ENCODE results near the gene HAND1.

The HAND1 gene

GRCh38 chr5:154478752-154479159 is 729 bp upstream of the HAND1 start:
- no peak for DNase-seq (ENCODE audit: low read depth)

DNA sequence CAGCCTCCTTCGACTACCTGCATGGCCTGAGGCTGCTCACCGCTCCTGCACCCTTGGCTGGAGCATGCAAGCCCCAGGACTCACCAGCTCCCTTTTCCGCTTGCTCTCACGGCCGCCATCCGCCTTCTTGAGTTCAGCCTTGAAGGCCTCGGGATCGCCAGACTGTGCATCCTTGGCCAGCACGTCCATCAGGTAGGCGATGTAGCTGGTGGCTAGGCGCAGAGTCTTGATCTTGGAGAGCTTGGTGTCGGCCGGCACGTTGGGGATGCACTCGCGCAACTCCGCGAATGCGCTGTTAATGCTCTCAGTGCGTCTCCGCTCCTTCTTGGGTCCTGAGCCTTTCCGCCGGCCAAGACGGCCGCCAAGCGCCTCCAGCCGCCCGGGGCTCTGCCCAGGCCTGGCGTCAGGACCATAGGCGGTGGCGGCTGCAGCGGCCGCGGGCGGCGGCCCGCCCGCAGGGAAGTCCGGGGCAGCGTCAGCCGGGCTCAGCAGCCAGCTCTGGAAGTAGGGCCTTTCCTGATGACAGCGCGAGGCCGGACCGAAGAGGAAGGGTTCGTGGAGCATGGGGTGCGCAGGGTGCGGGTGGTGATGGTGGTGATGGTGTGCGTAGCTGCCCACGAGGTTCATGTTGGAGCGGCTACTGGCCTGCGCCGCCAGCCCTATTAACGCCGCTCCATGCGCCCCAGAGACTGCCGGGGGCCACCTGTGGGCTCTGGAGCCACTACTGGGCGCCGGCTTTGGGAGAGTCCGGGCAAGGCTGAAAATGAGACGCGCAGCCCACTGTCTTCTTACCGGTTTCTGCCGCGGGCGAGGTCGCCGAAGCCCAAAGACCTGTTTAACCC is 424 bp downstream of the HAND1 start:
- DNase-seq (ENCODE audit: low read depth): no peak

DNA sequence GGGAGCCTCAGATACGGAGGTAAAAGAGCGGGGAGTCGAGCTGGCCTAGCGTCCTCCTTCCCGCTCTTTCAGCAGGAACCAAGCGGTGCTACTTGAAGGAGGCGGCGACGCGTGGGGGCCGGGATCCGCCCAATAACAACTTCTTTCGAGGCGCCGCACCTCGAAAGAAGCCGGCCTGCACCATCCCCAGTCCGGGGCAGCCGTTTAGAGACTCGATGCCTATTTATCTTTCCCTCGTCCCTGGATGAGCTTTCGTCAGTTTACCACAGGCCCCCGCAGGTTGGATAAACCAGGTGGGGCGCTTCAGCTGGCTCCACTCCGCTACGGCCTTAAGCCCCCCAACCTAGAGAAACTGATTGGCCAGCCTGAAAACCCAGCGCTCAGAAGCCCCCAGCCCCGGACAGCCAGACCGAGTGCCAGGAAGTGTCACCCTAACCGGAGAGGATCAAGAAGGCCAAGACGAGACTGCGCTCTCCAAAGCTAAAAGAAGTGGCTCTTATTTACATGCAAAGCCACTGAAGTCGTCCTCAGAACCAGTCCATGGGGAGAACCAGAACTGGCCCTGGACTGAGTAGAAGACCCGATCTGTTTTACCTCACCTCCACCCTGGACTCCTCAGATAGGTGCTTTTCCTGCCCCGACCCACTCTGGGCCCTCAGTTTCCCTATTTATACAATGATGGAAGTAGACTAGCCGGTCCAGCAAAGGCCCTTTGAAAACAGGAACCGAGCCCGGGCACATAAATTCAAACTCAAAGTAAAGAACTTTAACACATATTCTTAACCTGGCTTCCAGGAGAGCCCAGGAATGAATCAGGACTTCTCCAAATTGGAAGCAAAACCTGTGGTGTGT is 1.4 kb downstream of the HAND1 start:
- DNase-seq (ENCODE audit: low read depth): no peak

DNA sequence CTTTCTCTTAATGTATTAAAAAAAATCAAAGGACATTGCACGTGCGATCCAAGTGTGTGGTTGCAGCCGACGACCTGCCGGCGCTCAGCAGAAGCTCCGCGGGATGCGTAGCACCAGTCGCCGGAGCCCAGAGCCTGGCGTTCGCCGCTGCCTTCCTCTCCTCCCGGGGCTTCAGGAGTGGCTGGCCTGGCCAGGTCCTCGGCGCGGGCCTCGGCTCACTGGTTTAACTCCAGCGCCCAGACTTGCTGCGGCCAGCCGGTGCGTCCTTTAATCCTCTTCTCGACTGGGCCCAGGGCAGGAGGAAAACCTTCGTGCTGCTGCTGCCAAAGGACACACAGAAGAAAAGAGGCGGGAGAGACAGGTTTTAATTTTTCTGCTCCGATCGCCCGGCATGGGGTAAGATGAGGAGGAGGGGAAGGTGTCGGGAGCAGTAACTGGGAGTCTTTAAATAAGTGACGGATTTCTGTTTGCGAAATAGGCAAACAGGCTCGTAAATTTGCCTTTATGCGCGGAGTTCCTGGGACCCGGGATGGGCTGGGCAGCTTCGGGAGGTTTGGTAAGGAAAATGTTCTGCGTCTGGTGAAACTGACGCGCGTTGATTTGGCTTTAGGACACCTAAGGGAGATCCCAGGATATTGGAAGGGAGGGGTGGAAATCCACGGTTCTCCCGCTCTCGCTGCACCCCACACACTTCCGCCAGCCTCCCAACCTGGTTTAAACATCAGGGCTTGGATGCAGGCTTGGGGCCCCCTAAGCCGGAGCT is 2.3 kb downstream of the HAND1 start:
- no peak for DNase-seq (ENCODE audit: low read depth)

GRCh38 chr5:154474396-154475334 is 3.4 kb downstream of the HAND1 start:
- no peak for DNase-seq (ENCODE audit: low read depth)

GRCh38 chr5:154473581-154474283 is 4.3 kb downstream of the HAND1 start:
- DNase-seq (ENCODE audit: low read depth): no peak

- DNase-seq (ENCODE audit: low read depth): no peak
These were observed 5.0 kb downstream of the HAND1 start for GRCh38 chr5:154472871-154473580.

DNA sequence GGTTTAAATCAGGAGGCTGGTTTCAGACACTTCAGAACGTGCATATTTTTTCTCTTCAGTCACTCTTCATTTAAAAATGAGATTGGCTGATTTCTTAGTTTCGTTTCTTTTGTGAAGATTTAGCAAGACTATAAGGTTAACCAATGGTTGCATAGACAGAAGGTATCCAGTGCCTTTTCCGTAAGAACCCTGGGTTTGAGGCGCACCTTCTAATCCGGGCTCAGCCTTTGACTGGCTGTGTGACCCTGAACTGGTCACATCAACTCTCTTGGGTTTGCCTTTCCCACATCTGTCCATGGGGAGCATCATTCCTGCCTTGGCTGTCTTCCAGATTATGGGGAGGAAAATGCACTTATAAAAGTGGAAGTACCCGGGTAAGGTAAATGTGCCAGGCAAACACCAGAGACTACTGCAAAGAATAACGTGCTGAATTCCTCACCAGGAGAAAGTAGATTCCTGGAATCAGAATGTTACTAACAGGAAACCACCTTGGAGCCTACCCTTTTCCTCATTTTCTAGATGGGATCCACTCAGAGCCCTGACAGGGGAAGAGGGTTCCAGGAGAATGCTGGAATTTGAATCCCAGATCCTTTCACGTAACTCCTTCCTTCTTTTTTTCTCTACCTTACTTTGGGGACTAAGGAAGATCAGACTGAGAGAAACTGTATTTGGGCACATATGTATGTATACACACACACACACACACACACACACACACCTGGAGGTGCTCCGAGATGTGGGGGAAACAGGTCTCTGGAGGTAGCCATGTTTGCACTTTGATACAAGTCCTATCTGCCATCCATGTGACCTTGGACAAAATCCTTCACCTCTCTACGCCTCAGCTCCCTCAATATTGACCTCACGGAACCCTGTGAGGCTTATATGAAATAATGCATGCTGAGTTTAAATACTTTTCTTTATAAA is 6.8 kb downstream of the HAND1 start:
- no peak for DNase-seq (ENCODE audit: low read depth)

DNA sequence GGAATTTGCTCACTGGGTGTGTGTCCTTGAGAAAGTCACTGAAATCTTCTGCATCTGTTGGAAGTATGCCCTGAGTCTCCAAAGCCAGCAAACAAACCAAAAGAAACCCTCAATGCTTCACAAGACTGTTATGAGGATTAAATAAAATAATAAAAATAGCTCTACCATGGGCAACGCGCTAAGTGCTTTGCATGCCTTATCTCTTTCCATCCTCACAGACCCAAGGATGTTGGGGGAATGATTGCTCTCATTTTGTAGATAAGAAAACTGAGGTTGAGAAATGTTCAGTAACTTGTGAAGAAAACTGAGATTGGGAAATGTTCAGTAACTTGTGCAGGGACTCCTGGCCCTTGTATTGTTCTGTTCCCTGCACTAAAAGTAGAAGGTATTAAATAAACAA is 7.9 kb downstream of the HAND1 start:
- no peak for DNase-seq (ENCODE audit: low read depth)

DNA sequence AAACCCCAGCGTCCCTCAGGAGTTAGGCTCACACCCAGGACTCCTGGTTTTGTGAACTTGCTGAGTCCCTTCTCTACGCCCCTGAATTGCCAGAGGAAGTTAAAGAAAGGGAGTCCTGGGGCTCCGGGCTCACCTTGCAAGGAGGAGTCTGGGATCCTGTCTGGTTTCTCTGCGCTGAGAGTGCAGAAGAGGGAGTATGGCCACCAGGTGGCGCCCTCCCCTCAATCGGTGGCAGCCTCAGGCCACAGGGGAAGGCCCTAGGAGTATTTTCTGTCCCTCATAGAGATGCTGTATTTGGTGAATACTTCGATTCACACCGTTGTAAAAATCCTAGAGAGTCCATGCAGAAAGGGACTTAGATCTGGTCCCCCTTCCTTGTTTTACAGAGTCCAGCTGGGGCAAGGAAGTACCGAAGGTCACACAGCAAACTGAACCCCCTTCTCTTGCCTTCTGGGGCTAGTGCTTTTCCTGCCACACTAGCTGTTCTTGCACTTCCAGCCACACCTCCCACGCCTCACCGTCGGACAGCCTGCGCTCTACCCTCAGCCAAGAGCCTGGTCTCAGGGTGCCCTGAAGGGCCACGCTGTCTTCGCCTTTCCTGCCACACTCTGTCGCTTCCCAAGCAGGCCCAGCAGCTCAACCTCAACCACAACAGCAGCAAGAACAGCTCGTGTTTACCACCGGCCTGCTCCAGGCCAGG is 10.2 kb downstream of the HAND1 start:
- DNase-seq (ENCODE audit: low read depth): peak; percentile 60

DNA sequence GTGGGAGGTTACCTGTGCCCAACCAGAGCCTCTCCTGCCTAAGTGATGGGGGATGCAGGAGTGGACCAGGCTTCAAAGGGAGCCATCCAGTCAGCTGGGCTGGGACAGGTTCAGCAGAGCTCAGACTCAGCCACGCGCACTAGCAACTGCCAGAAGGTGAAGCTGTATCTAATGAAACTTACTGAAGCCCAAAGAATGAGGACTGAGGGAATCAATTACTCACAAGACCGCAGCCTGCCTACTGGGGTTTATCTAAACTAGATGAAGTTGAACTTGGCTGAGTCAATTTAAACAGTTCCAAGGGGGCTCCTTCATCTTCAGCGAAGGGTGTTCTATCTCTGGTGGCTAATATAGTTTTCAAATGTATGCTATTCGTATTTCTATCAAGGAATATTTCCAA is 11.4 kb downstream of the HAND1 start:
- DNase-seq (ENCODE audit: low read depth): no peak

GRCh38 chr5:154466147-154466546 is 11.9 kb downstream of the HAND1 start:
- no peak for DNase-seq (ENCODE audit: low read depth)

GRCh38 chr5:154465169-154465568 is 12.9 kb downstream of the HAND1 start:
- DNase-seq (ENCODE audit: low read depth): no peak

DNA sequence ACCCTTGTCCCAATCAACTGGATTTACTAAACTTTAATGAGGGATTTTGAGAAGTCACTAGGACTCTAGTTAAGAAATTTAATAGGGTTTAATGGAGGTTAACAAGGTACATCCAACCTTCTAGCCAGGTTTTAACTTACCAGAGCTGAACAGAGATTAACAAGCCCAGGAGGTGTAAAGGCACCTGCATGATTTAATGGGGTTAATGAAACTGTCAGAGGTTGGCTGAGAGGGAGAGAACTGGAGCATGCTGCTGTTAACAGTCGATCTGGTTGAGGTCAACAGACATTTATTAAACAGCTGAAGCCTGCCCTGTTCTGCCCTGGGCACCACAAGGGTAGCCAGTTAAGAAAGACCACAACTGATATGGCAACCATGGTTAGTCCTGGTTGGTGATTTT is 13.6 kb downstream of the HAND1 start:
- DNase-seq (ENCODE audit: low read depth): no peak

GRCh38 chr5:154461531-154461930 is 16.5 kb downstream of the HAND1 start:
- DNase-seq (ENCODE audit: low read depth): no peak

GRCh38 chr5:154460172-154460571 is 17.9 kb downstream of the HAND1 start:
- no peak for DNase-seq (ENCODE audit: low read depth)

DNA sequence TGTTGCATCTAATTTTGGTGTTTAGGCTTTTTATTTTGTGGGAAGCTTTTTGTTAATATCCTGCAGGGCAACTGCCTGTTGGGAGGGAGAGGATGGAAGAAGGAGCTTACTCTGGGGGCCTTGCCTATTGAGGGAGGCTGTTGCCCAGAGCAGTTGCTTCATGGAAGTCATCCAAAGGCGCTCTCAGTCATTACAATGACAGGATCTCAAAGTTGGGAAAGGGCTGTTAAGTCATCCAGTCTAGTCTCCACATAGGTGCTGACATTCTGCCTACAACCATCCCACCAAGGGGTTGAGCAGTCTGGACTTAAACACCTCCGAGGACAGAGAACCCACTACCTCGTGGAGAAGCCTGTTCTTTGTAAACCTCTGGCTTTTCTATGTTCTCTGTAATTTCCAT is 19.0 kb downstream of the HAND1 start:
- no peak for DNase-seq (ENCODE audit: low read depth)

DNA sequence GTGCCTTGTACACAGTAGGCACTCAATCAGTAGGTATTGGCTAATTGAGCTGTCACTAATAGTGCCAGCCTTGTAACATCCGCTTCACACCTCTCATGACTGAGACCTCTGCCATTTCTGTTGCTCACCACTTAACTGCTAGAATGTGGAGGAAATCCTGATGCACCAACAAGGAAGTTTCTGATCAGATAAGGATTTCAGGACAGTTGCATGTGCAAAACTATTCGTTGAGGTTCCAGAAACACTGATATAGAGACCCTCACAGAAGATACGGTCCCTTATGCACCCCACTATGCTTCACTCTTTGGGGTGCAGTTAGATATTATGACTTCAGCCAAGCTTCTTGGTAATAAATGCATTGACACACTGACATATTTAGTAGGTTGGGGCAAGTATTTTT is 21.5 kb downstream of the HAND1 start:
- DNase-seq (ENCODE audit: low read depth): no peak

Data from T follicular helper cell (primary cell).